ENCODE data around the gene CGB2.

The CGB2 gene

GRCh38 chr19:49031642-49032301 lies at the start of gene CGB2:
Gene CGB2, plus strand, starts transcription at chr19:49031890. Its CDS starts 206 bp downstream, at chr19:49032096.
- peak; percentile 57 to 61 for DNase-seq

GRCh38 chr19:48982280-48982679 lies 49.4 kb upstream of the CGB2 start:
- no peak for DNase-seq

GRCh38 chr19:48985711-48986110 lies 46.0 kb upstream of the CGB2 start:
- DNase-seq = no peak

- DNase-seq = no peak
These were observed 45.5 kb upstream of the CGB2 start for GRCh38 chr19:48986211-48986610.

- no peak for DNase-seq
These were observed 44.4 kb upstream of the CGB2 start for GRCh38 chr19:48987323-48987722.

- no peak for DNase-seq
These were observed 43.4 kb upstream of the CGB2 start for GRCh38 chr19:48988286-48988685.

- DNase-seq = no peak
These were observed 42.8 kb upstream of the CGB2 start for GRCh38 chr19:48988860-48989259.

- DNase-seq = no peak
These were observed 41.9 kb upstream of the CGB2 start for GRCh38 chr19:48989701-48990291.

- DNase-seq = no peak
These were observed 41.3 kb upstream of the CGB2 start for GRCh38 chr19:48990400-48990799.

- DNase-seq = no peak
These were observed 40.6 kb upstream of the CGB2 start for GRCh38 chr19:48991011-48991609.

- DNase-seq = no peak
These were observed 39.7 kb upstream of the CGB2 start for GRCh38 chr19:48991873-48992580.

- DNase-seq = no peak
These were observed 39.0 kb upstream of the CGB2 start for GRCh38 chr19:48992581-48993174.

GRCh38 chr19:48993175-48994034 lies 38.3 kb upstream of the CGB2 start, which contains the start of the genes GYS1 and RUVBL2:
Gene GYS1, minus strand, starts transcription at chr19:48993309. Its CDS starts 197 bp downstream, at chr19:48993112.
Gene RUVBL2, plus strand, starts transcription at chr19:48993887. Its CDS starts 25 bp downstream, at chr19:48993912.
- DNase-seq = peak; percentile 100

- DNase-seq = no peak
These were observed 37.7 kb upstream of the CGB2 start for GRCh38 chr19:48994035-48994386.

GRCh38 chr19:48997972-48998371 lies 33.7 kb upstream of the CGB2 start:
- peak; percentile 37 to 58 for DNase-seq

- peak; percentile 61 to 80 for DNase-seq
These were observed 32.0 kb upstream of the CGB2 start for GRCh38 chr19:48999481-49000325.

- no peak for DNase-seq
These were observed 27.6 kb upstream of the CGB2 start for GRCh38 chr19:49004133-49004532.

- DNase-seq = no peak
These were observed 26.6 kb upstream of the CGB2 start for GRCh38 chr19:49004964-49005614.

GRCh38 chr19:49006905-49007304 lies 24.8 kb upstream of the CGB2 start:
- no peak for DNase-seq

GRCh38 chr19:49009828-49010227 lies 21.9 kb upstream of the CGB2 start:
- no peak for DNase-seq

GRCh38 chr19:49010453-49010852 lies 21.2 kb upstream of the CGB2 start:
- no peak for DNase-seq
